Cortex of kidney (tissue), 1 donor: ENCODE data around the gene PHIP.

Experiments used
- DNase-seq: peaks from one replicate; lab custom pipeline; 2025; lab: John Stamatoyannopoulos, UW

Gene PHIP

DNA sequence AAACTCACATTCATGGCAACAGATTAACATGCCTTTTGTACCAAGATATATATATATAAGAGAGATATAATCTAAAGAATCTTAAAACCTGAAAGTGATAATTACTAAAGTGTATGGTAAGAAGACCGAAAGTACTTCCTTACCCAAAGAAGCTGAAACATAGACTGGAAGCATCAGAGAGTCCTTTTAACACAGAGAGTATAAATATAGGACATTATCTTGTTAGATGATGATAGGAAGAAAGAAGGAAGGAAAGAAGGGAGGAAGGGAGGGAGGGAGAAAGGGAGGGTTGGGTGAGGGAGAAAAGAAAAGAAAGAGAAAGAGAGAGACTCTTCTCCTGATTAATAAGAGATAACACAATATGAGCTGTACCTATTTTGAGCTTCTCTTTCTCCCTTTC is 68.2 kb downstream of the PHIP start:
- no peak for DNase-seq

DNA sequence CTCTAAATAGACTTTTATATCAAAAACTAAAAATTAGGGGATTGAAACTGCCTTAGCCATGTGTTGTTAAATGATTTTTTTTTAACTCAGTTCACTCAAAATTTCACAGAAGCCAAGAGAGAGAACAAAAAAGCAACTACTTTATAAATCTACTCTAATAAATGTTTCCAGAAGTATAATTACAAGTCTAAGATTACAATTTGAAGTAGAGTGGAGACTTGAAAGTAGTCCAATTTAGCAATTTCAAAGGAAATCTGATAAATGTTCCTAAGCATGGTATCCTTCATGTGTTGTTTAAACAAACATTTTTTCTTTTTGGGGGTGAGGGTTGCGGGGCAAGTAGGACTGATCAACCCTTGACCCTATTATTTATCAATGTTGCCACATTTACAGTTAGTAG is 72.6 kb downstream of the PHIP start:
- DNase-seq, result no peak

GRCh38 chr6:79005024-79005423 is 73.0 kb downstream of the PHIP start:
- no peak for DNase-seq

DNA sequence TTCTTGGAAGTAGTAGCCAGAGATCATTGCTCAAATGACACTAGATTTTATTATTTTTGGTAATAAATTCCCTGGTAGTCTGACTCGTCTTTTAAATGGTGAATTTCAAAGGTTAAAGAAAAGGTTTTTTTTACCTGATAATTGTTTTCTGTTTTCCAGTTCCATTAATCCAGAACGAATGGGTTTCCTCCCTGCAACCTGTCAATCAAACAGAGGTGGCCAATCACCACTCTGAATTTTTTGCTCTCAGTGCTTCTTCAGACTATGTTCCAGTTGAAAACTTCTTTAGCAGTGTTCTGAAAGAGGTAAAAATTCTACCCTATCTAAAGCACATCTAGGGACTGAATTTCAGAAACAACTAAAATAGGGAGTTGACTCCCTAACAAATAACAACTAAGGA is 73.8 kb downstream of the PHIP start:
- no peak for DNase-seq

GRCh38 chr6:79001415-79001814 is 76.6 kb downstream of the PHIP start:
- no peak for DNase-seq

DNA sequence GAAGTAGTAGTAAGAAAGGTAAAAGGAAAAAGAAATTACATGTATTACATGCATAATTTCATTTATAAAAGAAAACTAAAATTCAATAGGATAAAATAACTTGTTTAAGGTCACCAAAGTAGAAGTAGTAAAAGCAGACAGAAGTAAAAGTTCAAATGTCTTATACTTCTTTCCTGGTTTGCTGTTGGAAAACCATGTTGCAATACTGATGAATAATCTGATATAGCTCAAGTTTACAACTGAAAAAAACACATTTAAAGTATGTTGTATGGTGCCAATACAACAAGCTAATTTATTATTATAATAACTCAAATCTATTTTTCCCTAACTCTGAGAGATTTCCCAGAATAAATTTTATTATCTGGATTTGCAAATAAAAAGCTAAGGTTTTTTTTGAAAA is 78.3 kb downstream of the PHIP start:
- DNase-seq, result no peak

- DNase-seq, result no peak
These were observed 82.1 kb downstream of the PHIP start for GRCh38 chr6:78995946-78996345.

GRCh38 chr6:78995346-78995745 is 82.7 kb downstream of the PHIP start:
- no peak for DNase-seq

DNA sequence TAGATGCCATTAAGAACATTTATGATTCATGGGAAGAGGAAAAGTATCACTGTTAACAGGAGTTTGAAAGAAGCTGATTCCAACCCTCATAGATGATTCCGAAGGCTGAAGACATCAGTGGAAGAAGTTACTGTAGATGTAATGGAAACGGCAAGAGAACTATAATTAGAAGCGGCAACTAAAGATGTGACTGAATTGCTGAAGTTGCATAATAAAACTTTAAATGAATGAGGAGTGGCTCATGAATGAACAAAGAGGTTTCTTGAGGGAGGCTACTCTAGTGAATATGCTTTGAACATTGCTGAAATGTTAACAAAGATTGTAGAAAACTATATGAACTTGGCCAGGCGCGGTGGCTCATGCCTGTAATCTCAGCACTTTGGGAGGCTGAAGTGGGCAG is 84.1 kb downstream of the PHIP start:
- DNase-seq, result no peak

- no peak for DNase-seq
These were observed 88.9 kb downstream of the PHIP start for GRCh38 chr6:78989191-78989590.

- no peak for DNase-seq
These were observed 91.9 kb downstream of the PHIP start for GRCh38 chr6:78986161-78986560.

DNA sequence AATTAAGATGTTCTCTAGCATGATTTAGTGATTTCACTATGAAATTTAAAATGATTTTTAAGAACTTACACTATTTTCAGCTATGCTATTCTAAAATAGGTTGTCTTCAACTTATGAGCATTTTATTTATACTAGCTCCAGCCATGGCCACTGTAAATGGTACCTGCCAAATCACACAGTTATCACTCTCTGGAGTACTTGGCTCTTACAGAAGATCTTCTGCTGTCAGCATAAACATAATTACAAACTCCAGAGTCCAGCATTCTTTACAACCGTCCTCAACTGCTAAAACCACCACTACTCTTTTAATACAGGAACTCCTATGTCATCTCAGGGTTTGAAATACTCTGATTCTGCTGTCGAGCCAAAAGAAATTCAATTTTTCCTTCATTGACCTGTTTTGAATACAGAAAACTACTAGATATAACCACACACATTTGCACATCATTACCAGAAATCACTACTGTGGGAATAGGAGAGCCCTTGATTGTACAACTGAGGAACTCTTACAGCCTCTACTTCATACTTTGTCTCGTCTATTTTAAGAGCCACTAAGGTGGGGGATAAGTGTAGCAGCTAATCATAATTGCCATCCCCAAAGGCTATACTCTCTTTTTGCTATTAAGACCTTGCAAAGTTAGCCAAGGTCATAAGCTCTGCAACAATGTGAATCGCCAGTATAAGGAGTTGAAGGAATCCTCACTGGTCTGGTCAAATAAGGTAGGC is 93.7 kb downstream of the PHIP start:
- no peak for DNase-seq

DNA sequence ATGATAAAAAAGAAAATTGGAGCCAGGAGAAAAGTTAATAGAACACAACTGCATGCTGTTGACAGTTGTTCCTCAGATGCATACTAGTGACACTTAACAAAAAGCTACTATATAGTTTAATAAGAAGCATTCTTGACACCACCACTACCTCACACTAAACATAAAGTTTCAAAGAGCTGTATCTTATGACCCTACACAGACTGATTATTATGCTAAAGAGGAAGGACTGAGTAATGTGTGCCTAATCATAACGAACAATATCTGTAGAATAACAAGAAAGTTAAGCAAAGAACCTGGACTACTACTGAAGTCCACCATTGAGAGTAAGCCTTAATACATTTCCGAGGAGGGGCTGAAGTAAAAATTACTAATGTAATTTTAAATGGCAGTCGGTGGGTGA is 110.9 kb downstream of the PHIP start:
- DNase-seq, result no peak

- DNase-seq, result no peak
These were observed 111.5 kb downstream of the PHIP start for GRCh38 chr6:78966542-78966941.

DNA sequence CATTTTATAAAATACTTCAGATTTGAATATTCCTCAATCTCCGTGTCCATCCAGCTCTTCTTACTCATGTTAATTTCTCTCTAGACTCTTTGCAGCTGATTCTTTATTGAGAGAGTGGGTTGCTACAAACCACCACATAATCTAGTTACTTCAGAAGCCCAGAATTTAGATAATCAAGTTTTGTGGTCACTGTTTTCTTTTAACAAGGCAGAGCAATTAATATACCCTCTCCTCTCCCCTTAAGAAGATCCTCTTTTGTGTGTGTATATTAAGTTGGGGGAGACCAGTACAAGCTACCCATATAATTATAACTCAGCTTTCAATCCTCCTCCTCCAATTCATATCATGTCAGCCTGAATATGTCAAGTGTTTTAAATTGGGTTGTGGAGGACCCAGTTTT is 115.6 kb downstream of the PHIP start:
- DNase-seq, result no peak

- no peak for DNase-seq
These were observed 123.3 kb downstream of the PHIP start for GRCh38 chr6:78954740-78955139.

- no peak for DNase-seq
These were observed 124.3 kb downstream of the PHIP start for GRCh38 chr6:78953798-78954197.

GRCh38 chr6:78952362-78952761 is 125.7 kb downstream of the PHIP start:
- DNase-seq, result no peak

- no peak for DNase-seq
These were observed 129.3 kb downstream of the PHIP start for GRCh38 chr6:78948785-78949184.

DNA sequence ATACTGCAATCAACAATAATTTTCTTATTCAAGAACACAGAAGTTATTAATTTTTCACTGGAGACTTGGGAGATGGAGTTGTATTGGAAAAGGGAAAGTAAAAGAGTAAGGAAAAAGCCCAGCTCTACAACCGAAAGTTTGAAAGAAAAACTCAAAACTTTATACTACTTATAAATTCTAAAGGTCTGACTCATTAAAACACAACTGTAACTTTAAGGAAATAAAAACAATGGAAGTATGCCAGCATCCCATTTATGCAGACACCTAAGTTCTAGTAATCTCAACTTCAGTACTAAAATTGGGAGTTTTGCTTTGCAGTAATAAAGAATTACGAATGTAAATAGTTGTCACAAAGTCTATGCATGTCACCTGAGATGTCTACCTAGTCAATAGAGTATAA is 130.1 kb downstream of the PHIP start:
- no peak for DNase-seq

DNA sequence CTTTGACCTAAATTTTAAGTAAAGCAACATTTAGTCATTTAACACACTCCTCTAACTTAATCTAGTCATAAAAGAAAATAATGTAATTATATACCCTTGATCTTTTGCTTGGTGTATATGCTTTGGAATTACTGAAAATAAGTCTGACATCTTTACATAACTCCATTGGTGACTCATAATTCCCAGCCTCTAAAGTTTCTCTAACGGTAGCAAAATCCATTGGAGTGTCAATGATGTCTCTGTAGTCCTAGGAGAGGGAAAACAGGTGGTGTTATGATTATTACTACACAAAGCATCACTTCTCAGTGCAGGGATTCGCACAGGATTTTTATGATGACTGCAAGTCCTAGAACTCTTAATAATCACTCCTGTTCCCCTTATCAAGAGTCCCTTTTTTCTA is 130.5 kb downstream of the PHIP start:
- no peak for DNase-seq

DNA sequence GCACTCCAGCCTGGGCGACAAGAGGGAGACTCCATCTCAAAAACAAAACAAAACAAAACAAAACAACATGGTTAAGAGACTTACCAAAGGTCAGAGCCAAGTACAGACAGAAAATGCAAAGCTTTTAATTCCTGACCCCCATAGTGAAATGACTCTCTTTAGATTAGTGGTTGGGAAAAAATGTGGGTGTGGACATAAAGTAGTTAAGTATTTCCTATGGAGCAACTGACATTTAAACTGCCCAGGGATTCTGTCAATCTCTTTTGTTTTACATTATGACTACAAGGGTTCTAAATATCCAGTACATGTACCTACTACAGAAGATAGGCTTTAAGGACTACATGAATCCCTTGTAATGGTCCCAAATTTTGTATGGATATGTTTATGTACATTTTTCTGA is 135.6 kb downstream of the PHIP start:
- DNase-seq, result no peak

DNA sequence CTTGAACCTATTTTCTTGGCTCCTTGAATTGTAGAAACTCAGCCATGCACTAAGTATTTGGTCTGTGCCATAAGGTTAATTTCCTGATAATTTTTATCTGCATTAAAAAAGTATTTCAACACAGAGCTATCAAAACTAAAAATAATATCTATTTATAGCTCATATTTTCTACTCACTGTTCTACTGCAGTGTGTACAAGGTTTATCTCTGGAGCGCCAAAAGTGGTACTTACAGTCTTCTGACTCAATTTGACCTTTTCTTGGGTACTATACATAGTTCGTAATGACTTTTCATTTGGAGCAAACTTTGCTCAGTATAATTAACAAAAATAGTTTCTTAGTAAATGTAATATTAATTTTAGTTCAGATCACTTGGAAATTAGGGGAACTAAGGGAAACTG is 141.5 kb downstream of the PHIP start:
- DNase-seq, result no peak

DNA sequence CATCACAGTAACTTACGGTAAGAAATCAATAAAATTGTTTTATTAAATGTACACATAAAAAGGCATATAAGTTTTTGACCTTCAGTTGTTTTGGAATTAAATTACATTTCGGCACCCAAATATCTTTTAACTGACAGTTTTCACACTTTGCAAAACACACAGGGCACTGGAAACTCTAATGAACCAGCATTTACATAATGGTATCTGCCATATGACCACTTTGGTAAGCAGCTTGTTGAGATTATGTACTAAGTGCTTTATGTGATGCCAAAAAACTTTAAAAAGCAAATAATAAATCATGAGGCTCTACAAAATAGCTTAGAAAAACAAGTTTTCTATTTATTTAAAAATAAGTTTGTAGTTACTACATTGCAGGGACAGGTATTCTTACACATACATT is 142.5 kb downstream of the PHIP start:
- no peak for DNase-seq

- no peak for DNase-seq
These were observed 152.7 kb downstream of the PHIP start for GRCh38 chr6:78925317-78925716.
